ENCODE results near the gene SEMA4D.
"Not testable (repeated sequence)": the region's sequence is repeated elsewhere in the genome, so short reads cannot be mapped to it uniquely, and the experiment has no call there.

The SEMA4D gene

GRCh38 chr9:89375191-89375760, 122.6 kb downstream of the SEMA4D start:
- no peak for DNase-seq (ENCODE audit: low read depth in 1 of 2, low spot score in 1 of 2)

DNA sequence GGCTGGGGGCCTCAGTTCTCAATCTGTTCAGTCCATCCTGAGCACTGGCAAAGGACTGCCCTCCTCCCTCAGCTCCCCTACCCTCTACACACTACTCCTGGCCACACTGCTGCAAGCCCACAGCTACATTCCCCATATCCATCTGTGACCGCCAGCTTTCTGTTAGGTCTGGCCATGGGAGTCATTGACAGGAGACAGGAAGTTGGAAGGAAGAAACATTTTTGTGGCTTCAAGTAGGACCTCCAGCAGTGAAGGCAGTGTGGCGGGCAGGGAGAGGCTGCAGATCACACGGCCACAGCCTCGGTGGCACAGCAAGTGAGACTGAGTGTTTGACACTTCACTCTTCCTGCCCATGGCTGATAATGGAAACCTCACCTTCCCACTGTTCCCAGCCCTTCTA, 123.7 kb downstream of the SEMA4D start:
- no peak for DNase-seq (ENCODE audit: low read depth in 1 of 2, low spot score in 1 of 2)

DNA sequence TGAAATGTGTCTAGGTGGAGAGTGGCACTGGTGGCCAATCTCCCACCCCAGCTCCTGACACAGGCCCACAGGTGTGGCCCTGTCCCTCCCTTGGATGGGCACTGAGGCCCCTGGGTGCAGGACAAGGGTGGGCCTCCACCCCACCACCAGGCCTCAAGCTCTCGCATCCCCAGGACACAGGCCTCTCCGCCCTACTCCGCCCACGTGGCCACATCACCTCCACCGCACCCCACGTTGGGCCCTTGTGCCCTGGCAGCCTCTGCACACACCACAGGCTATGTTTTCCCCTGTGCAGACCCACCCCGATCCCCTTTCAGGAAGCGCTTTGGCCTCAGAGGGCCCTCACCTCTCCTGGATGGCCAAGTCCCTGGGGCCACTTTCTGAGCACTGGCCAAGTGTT, 124.9 kb downstream of the SEMA4D start:
- no peak for DNase-seq (ENCODE audit: low read depth in 1 of 2, low spot score in 1 of 2)

DNA sequence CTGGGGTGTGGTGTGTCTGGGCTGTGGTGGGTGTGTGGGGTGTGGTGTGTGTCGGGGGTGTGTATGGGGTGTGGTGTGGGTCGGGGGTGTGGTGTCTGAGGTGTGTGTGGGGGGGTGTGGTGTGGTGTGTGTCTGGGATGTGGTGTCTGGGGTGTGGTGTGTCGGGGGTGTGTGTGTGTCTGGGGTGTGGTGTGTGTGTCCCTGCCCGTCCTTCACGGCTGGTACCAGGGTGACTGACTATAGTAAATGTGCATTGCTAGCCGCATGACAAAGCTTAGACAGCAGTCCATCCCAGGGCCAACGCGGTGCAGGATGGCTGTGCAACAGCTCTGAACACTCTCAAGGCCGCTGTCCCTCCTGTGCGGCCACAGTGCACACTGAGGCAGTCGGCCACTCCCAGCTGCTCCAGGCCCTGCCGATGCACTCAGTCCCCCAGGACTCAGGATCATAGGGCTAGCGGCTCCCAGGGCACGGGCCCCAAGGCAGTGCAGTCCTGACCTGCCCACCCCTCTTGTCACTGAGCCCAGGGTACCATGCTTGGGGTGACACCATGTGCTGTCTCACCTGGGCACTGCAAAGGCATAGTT, 125.6 kb downstream of the SEMA4D start:
- no peak for DNase-seq (ENCODE audit: low read depth in 1 of 2, low spot score in 1 of 2)

DNA sequence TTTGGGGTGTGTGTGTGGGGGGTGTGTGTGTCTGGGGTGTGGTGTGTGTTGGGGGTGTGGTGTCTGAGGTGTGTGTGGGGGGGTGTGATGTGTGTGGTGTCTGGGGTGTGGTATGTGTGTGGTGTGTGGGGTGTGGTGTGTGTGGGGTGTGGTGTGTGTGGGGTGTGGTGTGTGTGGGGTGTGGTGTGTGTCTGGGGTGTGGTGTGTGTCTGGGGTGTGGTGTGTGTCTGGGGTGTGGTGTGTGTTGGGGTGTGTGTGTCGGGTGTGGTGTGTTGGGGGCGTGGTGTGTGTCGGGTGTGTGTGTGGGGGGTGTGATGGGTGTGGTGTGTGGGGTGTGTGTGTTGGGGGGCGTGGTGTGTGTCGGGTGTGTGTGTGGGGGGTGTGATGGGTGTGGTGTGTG, 126.1 kb downstream of the SEMA4D start:
- DNase-seq (ENCODE audit: low read depth in 1 of 2, low spot score in 1 of 2), result not testable (repeated sequence)

GRCh38 chr9:89370593-89370992, 127.3 kb downstream of the SEMA4D start:
- DNase-seq (ENCODE audit: low read depth in 1 of 2, low spot score in 1 of 2), result no peak

GRCh38 chr9:89368978-89369377, 128.9 kb downstream of the SEMA4D start:
- DNase-seq (ENCODE audit: low read depth in 1 of 2, low spot score in 1 of 2), result no peak

DNA sequence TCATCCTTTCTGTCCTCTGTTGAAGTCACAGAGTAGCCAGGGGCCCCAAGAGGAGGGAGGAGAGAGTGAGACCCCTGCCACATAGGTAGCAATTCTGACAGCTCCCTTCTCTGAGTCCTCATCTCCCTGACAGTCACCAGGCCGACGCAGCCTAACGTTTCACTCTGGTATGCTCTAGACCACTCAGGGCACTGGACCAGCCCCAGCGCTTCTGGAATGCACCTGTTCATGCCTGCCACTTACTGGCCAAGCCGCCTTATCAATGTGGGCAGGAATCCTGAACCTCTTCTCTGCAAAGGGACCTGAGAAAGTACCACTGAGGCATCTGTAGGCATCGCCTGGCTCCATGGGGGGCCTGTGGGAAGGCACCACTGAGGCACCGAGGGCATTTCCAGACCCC, 129.4 kb downstream of the SEMA4D start:
- no peak for DNase-seq (ENCODE audit: low read depth in 1 of 2, low spot score in 1 of 2)

DNA sequence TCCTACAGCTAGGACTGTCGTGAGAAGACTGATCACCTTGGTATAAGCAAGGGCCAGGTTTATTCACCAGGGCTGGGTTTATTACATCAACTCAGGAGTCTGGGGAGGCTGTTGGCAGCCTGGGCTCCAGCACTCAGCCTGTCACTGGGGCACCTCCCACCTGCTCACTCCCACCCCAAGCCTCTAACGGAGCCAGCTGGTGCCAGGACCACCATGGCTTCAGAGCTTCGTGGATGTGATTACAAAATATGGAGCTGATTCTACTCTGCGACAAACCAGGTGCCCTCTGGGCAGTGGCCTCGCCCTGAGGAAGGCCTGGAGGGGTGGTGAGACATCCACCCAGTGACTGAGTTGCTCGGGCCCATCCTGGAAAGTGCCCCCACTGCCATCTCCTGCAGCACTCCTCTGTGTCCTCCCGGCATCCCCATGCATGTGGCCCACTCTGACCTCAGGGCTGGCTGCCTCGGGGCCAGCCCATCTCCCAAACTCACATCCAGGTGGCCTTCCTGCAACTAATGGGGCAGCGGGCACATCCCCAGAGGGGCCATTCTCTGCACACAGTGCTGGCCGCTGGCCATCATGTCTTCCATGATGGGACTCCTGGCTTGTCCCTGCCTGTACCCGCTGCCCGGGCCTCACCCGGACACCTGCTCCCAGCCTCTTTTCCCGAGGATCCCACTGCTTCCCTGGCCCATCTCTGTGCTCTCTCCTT, 130.0 kb downstream of the SEMA4D start:
- no peak for DNase-seq (ENCODE audit: low read depth in 1 of 2, low spot score in 1 of 2)

DNA sequence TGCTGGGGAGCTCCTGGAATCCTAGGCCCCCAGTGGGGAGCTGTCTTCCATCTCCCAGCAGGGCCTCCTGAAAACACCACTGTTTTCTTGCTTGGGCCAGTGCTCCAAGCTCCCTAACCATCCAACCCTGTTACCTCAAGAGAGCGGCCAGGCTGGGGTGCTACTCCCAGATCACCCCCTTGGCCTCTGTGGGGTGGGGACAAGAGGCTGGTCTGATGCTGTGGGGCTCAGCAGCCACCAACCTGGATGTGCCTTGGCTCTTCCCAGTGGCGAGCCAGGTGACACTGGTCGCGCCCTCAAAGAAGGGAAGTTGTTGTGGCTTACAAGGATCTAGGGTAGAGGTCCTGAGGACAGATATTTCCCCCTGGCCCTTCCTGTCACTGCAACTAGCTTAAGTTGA, 130.6 kb downstream of the SEMA4D start:
- no peak for DNase-seq (ENCODE audit: low read depth in 1 of 2, low spot score in 1 of 2)

GRCh38 chr9:89366711-89367110, 131.2 kb downstream of the SEMA4D start:
- no peak for DNase-seq (ENCODE audit: low read depth in 1 of 2, low spot score in 1 of 2)

DNA sequence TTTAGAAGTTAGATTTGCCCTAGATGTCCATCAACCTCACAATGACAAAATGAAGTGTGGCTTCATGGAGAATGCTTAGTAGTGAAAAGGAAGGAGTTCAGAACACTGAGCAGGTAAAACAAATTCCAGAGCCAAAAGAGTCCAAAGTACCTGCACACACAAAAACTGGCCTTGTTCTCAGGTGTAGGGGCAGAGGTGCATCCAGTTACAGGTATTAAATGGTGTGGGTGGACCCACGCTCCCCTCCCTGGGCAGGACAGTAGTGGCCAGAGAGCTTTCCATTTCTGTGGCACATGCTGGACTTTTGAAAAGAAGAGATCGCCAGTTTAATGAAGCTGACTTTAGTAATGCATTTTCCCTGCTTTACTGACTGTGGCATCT, 132.4 kb downstream of the SEMA4D start:
- DNase-seq (ENCODE audit: low read depth in 1 of 2, low spot score in 1 of 2), result no peak

DNA sequence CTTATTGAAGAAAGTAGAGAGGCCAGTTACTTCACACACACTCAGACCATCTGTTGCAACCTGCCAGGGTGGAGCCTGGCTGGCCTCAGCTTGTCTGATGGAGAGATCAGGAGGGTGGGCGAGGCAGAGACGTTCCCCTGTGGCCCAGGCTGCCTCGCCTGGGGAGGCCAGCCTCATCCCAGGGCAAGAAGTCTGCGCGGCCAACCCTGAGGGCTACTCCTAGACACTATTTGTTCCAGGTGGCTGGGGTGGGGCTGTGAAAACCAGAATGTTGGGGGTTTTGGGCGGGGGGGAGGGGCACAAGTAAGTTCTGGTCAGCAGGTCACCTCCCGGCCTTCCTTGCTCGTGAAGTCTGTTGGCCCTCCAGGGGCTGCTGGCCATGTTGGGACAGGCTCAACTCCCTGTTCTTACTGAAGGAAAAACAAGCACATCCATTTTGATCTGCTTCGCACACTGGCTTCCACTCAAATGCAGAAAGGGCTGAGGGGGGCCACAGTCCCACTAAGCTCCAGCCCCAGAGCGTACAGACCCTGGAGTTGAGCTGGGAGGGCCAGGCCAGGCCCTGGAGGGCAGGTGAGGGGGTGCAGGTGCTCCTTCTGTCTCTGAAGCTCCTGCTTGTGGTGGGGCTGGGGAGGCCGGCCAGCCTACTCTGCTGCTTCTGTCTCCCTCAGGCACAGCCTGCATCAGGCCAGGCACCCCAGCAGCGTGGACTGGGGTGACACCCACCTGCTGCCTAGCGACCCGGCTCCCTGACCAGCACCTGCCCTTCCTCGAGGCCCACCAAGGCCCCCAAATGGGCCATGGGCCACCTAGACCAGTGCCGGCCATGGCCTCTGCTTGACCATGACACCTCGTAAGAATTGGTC, 133.0 kb downstream of the SEMA4D start:
- no peak for DNase-seq (ENCODE audit: low read depth in 1 of 2, low spot score in 1 of 2)

GRCh38 chr9:89363921-89364665, 133.8 kb downstream of the SEMA4D start:
- DNase-seq (ENCODE audit: low read depth in 1 of 2, low spot score in 1 of 2), result no peak

GRCh38 chr9:89363311-89363670, 134.6 kb downstream of the SEMA4D start:
- DNase-seq (ENCODE audit: low read depth in 1 of 2, low spot score in 1 of 2), result no peak

DNA sequence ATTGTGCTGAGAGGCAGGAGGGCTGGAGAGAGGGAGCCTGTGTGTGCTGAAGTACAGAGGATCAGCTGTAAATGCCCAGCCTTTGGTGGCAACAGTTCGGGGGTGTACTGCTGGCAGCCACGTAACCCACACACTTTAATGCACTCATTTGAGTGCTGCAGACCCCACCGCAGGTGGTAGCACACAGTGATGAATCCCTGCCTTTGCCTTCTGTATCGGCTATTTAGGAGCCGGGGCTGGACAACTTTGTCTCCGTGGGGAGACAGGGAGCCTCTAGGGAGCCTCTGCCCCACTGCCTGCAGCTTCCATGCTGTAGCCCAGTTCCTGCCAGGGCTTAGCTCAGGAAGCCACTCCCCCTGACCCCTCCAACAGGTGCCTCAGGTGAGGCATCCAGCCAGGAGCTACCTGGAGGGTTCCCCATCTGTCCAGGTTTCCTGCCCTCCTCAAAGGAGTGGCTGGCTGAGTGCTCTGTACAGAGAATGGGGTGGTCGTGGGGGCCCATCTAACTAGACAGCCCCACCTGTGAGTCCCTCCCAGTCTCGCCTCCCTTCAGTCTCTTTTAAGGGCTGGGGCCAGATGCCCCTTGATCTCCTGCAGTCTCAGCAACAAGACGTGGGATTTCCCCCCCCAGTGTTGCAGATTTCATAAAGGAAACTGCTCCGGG, 135.1 kb downstream of the SEMA4D start:
- DNase-seq (ENCODE audit: low read depth in 1 of 2, low spot score in 1 of 2), result no peak

GRCh38 chr9:89361816-89362646, 135.9 kb downstream of the SEMA4D start:
- no peak for DNase-seq (ENCODE audit: low read depth in 1 of 2, low spot score in 1 of 2)

GRCh38 chr9:89361031-89361430, 136.9 kb downstream of the SEMA4D start:
- DNase-seq (ENCODE audit: low read depth in 1 of 2, low spot score in 1 of 2), result no peak

DNA sequence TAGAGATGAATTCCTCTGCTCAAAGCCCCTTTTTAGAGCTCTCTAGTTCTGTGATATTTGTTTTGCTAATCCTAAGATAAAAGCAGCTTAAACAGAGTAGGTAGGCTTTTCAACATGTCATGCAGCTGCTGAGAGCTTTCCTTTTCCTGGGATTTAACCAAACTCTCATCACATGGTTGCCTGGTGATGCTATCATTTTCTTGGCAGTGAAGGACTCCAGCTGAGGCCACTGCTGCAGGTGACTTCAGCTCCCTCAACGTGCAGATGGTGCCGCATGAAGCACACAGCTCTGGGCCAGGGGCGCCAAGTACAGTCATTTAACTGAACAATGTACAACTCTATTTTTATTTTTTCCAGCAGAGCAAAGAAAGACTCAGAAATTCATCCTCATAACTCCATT, 137.4 kb downstream of the SEMA4D start:
- no peak for DNase-seq (ENCODE audit: low read depth in 1 of 2, low spot score in 1 of 2)

- no peak for DNase-seq (ENCODE audit: low read depth in 1 of 2, low spot score in 1 of 2)
Measured at GRCh38 chr9:89359751-89360261, 138.1 kb downstream of the SEMA4D start.

Measured in stimulated activated CD4-positive, alpha-beta T cell treated with anti-CD3 and anti-CD28 coated beads, Interleukin-15, amount 100 ng/mL, for 1 hour (primary cell).